HG03575 (cell line): ENCODE data around the gene KIF18B.
"Not testable (repeated sequence)": the region's sequence is repeated elsewhere in the genome, so short reads cannot be mapped to it uniquely, and the experiment has no call there.

Experiments used
- ATAC-seq: cut with Tn5 transposase; IDR thresholded peaks from one replicate; pipeline ENCODE4 v1.9.1; 2021; ENCODE audit not compliant: unreplicated experiment, insufficient number of reproducible peaks, low FRiP score; ENCODE audit errors: extremely low read depth

KIF18B gene

GRCh38 chr17:44945652-44946051, 1.9 kb downstream of the KIF18B start:
- not testable (repeated sequence) for ATAC-seq

- ATAC-seq: no peak
Measured at GRCh38 chr17:44942456-44942855, 5.1 kb downstream of the KIF18B start.

GRCh38 chr17:44941712-44942331, 5.8 kb downstream of the KIF18B start:
- no peak for ATAC-seq

- ATAC-seq: no peak
Measured at GRCh38 chr17:44940768-44941167, 6.8 kb downstream of the KIF18B start.

GRCh38 chr17:44940317-44940716, 7.3 kb downstream of the KIF18B start:
- ATAC-seq: no peak

- ATAC-seq: no peak
Measured at GRCh38 chr17:44935116-44935515, 12.5 kb downstream of the KIF18B start.

- ATAC-seq: no peak
Measured at GRCh38 chr17:44934745-44935105, 12.8 kb downstream of the KIF18B start.

DNA sequence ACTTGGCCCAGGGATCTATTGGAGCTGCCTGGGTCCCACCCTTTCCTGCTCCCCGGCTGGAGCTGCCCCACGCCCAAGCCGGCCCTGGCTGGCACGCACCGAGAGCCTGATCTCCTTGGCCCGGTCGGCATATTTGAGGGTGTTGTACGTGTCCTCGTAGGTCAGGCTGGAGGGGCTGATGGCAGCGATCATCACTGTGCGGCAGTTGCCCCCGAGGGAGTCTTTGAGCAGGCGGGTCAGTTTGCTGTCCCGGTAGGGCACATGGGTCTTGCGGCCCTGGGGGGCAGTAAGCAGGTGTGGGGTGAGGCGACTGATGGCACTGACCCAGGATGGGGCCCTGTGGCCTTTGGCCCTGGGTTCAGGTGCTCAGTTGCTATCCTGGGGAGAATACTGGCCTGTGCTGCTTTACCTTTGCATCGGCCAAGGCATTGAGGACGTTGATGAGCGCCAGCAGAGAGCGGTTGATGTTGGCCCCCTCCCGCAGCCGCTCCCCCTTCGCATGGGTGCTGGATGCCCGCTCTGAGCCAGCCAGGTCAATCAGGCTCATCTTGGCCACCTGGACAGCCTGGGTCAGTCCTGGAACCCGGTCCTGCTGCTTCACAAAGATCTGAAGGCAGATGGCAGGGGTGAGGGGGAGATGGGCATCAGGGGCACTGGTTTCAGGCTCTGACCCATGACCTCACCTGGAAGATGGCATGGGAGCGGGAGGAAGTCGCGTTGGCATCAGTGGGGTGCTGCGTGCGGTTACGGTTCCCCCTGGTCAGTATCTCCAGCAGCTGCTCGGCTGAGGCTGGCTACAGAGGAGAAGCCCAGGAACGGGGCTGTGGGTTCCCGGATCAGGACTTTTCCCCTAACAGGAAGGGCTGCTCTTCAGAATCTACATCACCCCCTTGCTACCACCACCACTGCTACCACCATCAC, 13.5 kb downstream of the KIF18B start:
- ATAC-seq: no peak

DNA sequence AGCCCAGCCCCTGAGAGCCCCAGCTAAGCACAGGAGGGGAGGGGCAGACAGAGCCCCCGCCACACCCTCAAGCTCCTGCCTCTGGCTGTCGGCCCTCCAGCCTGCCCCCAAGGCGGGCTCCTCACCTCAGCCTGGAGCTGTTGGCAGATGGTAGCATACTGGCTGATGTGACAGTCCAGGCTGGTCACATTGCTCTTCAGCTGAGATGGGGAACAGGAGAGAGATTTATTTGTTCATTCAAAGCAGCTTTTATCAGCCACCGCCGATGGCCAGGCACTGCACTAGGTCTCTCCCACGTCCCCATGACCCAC, 14.8 kb downstream of the KIF18B start:
- ATAC-seq: no peak

DNA sequence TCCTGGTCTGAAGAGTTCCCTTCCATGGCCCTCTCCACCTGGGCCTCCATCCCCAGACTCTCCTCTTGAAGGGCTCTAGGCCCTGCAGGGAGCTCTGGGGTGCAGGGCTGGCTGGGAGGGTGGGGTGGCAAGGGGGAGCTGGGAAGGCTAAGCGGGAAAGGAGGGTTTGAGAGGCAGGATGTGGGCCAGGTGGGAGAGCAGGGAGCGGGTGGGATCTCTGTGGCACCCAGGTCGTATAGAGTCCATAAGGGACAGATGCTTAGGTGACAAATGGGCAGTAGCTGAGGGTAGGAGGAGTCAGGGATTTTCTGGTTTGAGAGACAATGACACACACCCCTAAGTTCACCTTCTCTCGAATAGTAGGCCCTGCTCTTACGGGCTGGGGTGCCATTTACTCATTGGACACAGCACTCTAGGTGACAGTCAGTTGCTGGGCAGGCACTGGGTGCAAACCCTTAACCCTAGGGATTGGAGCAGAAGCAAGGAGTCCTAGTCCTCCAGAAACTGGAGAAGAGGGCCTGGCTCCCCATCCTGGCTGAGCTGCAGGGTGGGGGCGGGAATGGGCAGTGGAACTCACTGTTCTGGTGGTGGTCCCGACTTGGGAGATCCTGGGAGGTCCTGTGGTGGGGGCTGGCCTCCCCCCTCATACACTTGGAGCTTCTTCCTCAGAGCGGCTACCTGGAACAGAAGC, 15.3 kb downstream of the KIF18B start:
- no peak for ATAC-seq

- ATAC-seq: no peak
Measured at GRCh38 chr17:44931376-44931775, 16.2 kb downstream of the KIF18B start.

- ATAC-seq: no peak
Measured at GRCh38 chr17:44930667-44931066, 16.9 kb downstream of the KIF18B start.

- ATAC-seq: no peak
Measured at GRCh38 chr17:44928950-44929720, 18.4 kb downstream of the KIF18B start.

GRCh38 chr17:44928136-44928535, 19.4 kb downstream of the KIF18B start:
- no peak for ATAC-seq

- no peak for ATAC-seq
Measured at GRCh38 chr17:44927696-44928095, 19.9 kb downstream of the KIF18B start.

DNA sequence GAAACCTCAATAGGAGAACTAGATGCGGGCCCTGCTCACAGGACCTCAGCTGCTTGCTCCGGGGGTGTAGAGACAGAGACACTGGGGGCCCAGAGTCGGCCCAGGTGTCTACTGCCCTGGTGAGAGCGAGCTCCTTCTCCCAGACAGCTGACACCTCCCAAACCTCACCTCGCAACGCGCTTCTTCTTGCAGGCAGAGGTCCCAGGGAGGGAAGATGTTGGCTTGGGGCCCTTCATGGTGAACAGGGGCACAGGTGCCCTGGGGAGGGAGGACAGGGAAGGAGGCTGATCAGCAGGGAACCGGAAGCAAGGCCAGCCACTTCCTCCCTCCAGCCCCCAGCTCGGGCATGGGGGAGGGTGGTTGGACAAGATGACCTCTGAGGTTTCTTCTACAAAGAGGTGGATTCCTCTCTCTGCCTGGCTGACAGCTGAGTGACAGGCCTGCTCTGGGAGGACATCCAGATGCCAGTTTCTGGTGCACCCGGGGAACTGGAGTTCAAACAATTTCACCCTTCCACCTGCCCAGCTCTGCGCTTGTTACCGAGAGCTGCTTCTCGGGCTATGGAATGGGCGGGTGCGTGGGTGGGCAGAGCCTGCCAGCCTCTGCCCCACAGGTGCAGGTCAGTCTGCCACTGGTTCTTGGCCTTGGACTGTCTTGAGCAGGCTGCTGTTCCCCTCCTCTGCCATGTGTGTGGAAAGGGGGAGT, 20.6 kb downstream of the KIF18B start:
- no peak for ATAC-seq

GRCh38 chr17:44925731-44926697, 21.6 kb downstream of the KIF18B start:
- ATAC-seq: no peak

DNA sequence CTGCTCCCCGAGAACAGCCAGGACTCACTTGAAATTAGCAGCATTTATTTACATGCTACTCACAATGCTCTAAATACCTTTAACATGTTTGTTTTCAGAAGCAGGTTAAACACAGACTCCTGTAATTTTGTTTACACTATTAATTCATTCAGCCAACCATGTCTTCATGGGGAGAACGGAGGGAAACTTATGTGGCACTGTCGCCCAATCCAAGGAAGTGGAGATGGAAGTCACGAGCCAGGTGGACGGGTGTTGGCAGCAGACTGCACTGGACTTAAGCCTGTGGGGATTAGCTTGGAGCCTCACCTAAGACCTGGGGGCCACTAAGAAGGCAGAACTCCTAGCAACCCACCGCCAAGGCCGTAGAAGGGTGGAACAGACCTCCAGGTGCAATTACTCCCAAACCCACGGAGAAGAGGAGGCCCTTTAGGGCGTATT, 23.4 kb downstream of the KIF18B start:
- ATAC-seq: no peak
